Measurements from ENCODE around the gene HAUS1. TPM values are rescaled to one million over a fixed set of nuclear protein-coding genes. Genes with fewer than 3 reads are reported as not detected.

Gene HAUS1
- total RNA-seq, 1 donor from 2014 or later, result 141 TPM

- Histone ChIP-seq H3K27me3 (no peaks in the 10 kb centered on the region), H3K4me2 (no peak overlapping the region), H4K20me1 (ENCODE audit: low read depth) (no peaks in the 10 kb centered on the region), H3K9me3 (ENCODE audit: low read depth) (no peaks in the 10 kb centered on the region), H2AFZ (replicated peaks) (no peak overlapping the region), H3K27ac (no peak overlapping the region), H3K79me2 (ENCODE audit: low read depth) (no peaks in the 10 kb centered on the region), H3K9ac (no peak overlapping the region), H3K4me1 (no peaks in the 10 kb centered on the region), H3K4me3 (no peak overlapping the region), H3F3A (ENCODE audit: low read depth) (no peaks in the 10 kb centered on the region), H3K36me3 (no peaks in the 10 kb centered on the region)
- no peaks in the 10 kb centered on the region for H3K4me1 Mint-ChIP-seq
- no peak for DNase-seq (ENCODE audit: low spot score)
- H3K27me3 Mint-ChIP-seq (ENCODE audit: insufficient read depth, low read depth), result no peaks in the 10 kb centered on the region
- no peak overlapping the region for H3K4me3 Mint-ChIP-seq
- no peak overlapping the region for H3K27ac Mint-ChIP-seq
- no peak for TF ChIP-seq EZH2 (IDR thresholded peaks at IDR 0.05)
- TF ChIP-seq CTCF (IDR thresholded peaks at IDR 0.05), result no peak
- TF ChIP-seq EZH2phosphoT487 (IDR thresholded peaks at IDR 0.05), result no peak
- no peaks in the 10 kb centered on the region for H3K9me3 Mint-ChIP-seq
- H3K36me3 Mint-ChIP-seq, result no peaks in the 10 kb centered on the region
These were observed 41.4 kb upstream of the HAUS1 start for GRCh38 chr18:46062781-46063180.

- no peaks in the 10 kb centered on the region for H3K9me3 ChIP-seq (ENCODE audit: low read depth)
- H3K27ac ChIP-seq, result no peak overlapping the region
- H2AFZ ChIP-seq (replicated peaks), result no peak overlapping the region
- Mint-ChIP-seq H3K9me3 (no peaks in the 10 kb centered on the region), H3K27ac (no peak overlapping the region), H3K4me3 (no peak overlapping the region), H3K27me3 (ENCODE audit: insufficient read depth, low read depth) (no peaks in the 10 kb centered on the region), H3K36me3 (no peaks in the 10 kb centered on the region), H3K4me1 (no peaks in the 10 kb centered on the region)
- H3F3A ChIP-seq (ENCODE audit: low read depth), result no peaks in the 10 kb centered on the region
- DNase-seq (ENCODE audit: low spot score), result no peak
- peaks cover 25% of the 10 kb centered on the region for H3K27me3 ChIP-seq
- H4K20me1 ChIP-seq (ENCODE audit: low read depth), result peaks cover 4% of the 10 kb centered on the region
- no peak overlapping the region for H3K4me3 ChIP-seq
- no peak overlapping the region for H3K9ac ChIP-seq
- H3K4me2 ChIP-seq, result no peak overlapping the region
- no peak for TF ChIP-seq EZH2 (IDR thresholded peaks at IDR 0.05)
- TF ChIP-seq CTCF (IDR thresholded peaks at IDR 0.05), result no peak
- no peak for TF ChIP-seq EZH2phosphoT487 (IDR thresholded peaks at IDR 0.05)
- no peaks in the 10 kb centered on the region for H3K36me3 ChIP-seq
- H3K79me2 ChIP-seq (ENCODE audit: low read depth), result no peaks in the 10 kb centered on the region
- no peaks in the 10 kb centered on the region for H3K4me1 ChIP-seq
These were observed 36.7 kb upstream of the HAUS1 start for GRCh38 chr18:46067438-46068007.

- no peaks in the 10 kb centered on the region for H3K9me3 Mint-ChIP-seq
- H3K27me3 Mint-ChIP-seq (ENCODE audit: insufficient read depth, low read depth), result peaks cover 2% of the 10 kb centered on the region
- Histone ChIP-seq H3F3A (ENCODE audit: low read depth) (peaks cover 6% of the 10 kb centered on the region), H3K27ac (no peak overlapping the region), H3K79me2 (ENCODE audit: low read depth) (no peaks in the 10 kb centered on the region), H3K4me1 (no peaks in the 10 kb centered on the region), H3K36me3 (no peaks in the 10 kb centered on the region), H3K4me2 (no peak overlapping the region), H2AFZ (replicated peaks) (no peak overlapping the region), H4K20me1 (ENCODE audit: low read depth) (peaks cover 14% of the 10 kb centered on the region), H3K9ac (no peak overlapping the region), H3K9me3 (ENCODE audit: low read depth) (no peaks in the 10 kb centered on the region), H3K4me3 (no peak overlapping the region), H3K27me3 (peaks cover 36% of the 10 kb centered on the region)
- no peak for TF ChIP-seq EZH2phosphoT487 (IDR thresholded peaks at IDR 0.05)
- TF ChIP-seq CTCF (IDR thresholded peaks at IDR 0.05), result no peak
- TF ChIP-seq EZH2 (IDR thresholded peaks at IDR 0.05), result no peak
- H3K4me1 Mint-ChIP-seq, result no peaks in the 10 kb centered on the region
- DNase-seq (ENCODE audit: low spot score), result no peak
- no peak overlapping the region for H3K27ac Mint-ChIP-seq
- no peaks in the 10 kb centered on the region for H3K36me3 Mint-ChIP-seq
- H3K4me3 Mint-ChIP-seq, result no peak overlapping the region
These were observed 35.4 kb upstream of the HAUS1 start for GRCh38 chr18:46068763-46069162.
